GM18520 (cell line): ENCODE results near the gene CYP4Z1.
"Not testable (repeated sequence)": the region's sequence is repeated elsewhere in the genome, so short reads cannot be mapped to it uniquely, and the experiment has no call there.

Experiments used
- ATAC-seq: cut with Tn5 transposase; IDR thresholded peaks from one replicate; pipeline ENCODE4 v1.9.1; 2021; ENCODE audit not compliant: unreplicated experiment

Gene CYP4Z1

DNA sequence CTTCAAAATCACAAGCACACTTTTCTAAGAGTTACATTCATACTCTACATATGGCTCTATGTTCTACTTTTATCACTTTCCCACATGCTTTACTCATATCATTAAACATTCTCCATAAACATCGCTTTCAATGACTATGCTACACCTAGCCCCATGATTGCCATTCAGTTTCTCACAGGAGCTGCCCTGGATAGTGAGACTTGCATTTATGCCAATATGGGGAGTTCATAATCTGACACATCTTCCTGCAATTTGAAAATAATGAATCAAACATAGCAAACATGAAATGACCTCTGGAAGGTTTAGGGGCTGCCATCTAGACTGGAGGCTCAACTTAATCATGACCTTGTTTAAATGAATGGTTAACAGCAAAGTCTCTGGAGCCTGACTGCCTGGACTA, 61.2 kb downstream of the CYP4Z1 start:
- no peak for ATAC-seq

DNA sequence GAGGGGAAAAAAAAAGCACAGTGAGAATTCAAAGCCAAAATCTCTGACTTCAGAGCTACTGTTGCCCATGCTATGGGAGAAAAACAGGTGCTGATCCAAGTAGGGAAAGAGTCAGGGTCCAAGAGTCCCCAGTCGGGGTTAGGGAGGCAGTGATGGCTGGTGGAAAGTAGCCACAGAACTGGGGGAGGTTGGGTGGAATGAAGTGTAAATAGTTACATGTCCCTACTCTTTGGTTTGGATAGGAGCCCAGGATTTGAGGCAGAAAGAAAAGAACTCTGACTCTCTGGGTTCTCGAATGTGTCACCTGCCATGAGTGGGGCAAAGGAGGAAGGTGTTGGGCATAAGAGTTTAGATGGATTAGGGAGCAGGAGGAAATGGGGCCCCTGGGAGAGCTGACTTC, 61.8 kb downstream of the CYP4Z1 start:
- not testable (repeated sequence) for ATAC-seq

DNA sequence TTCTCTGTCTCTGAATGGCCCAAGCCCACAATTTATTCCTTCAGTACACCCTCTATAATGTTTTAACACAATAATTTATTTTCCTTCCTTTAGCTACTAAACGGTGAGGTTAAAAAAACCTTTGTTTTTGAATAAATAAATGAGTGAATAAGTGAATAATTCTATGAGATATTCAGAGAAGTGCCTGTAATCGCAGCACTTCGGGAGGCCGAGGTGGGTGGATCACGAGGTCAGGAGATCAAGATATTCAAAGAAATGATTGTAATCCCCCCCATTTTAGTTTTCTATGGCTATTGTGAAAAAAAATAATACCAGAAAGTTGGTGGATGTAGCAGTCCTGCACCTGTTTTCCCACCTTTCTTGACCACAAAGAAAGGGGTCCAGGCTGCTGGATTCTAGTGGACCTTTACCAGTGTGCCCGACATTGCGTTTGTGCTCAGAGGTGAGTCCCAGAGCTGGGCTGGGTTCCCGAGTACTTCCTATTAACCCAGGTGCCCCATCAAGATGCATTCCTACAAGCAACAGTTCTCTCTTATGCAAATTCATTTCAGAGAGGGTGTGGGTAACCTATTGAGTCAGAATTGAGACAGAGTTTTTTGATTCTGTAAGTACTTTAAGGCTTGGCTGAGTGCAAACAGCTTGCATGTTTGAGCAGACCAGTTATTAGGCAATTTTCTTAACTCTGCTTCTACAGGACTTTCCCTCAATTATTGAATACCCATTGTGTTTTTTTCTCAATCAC, 62.6 kb downstream of the CYP4Z1 start:
- not testable (repeated sequence) for ATAC-seq

GRCh38 chr1:47132665-47133064, 65.6 kb downstream of the CYP4Z1 start:
- not testable (repeated sequence) for ATAC-seq

DNA sequence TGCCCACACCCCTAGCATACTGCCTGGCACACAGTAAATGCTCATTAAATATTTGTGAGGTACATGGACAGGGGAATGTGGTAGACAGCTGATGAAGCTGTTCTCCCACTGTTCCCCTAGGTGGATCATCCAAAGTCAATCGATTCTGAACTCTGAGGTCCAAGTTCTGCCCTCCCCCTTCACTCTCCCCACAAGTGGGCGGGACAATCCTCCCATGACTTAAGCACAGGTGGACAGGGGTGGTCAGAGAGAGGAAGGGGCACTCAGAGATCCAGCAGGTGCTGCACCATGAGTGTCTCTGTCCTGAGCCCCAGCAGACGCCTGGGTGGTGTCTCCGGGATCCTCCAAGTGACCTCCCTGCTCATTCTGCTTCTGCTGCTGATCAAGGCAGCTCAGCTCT, 70.2 kb downstream of the CYP4Z1 start, which contains the start of gene CYP4A22:
Gene CYP4A22 (plus strand): TSS at position 244 of the 400 bp plus-strand sequence. CDS start 45 bp downstream, at position 289.
- no peak for ATAC-seq

DNA sequence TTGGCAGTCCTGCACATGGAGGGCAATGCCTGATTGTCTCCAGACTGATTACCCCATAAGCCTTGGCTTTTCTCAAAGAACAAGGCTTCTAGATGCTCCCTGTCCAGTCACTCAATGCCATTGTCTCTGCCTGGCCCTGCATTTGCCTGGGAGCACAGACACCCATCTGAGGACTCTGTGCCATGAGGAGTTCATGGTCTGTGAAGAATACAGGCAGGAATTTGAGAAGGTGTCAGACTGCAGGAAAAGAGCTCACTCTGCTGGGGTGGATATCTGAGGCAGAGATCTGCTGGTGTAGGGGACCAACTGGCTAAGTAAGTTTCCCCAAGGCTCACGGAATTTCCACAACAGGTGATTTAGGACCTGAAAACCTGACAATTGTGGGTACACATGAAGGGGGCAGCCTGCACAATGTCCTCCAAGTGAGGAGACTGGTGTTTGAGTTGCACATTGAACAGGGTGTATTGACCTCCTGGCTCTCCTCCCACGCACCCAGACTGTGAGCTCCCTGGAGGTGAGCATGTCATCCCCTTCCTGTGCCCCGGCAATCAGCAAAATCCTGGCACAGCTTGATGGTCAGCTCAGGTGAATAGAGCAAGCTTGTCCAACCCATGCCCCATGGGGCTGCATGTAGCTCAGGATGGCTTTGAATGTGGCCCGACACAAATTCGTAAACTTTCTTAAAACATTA, 71.0 kb downstream of the CYP4Z1 start:
- no peak for ATAC-seq

GRCh38 chr1:47140358-47140757, 73.3 kb downstream of the CYP4Z1 start:
- not testable (repeated sequence) for ATAC-seq

DNA sequence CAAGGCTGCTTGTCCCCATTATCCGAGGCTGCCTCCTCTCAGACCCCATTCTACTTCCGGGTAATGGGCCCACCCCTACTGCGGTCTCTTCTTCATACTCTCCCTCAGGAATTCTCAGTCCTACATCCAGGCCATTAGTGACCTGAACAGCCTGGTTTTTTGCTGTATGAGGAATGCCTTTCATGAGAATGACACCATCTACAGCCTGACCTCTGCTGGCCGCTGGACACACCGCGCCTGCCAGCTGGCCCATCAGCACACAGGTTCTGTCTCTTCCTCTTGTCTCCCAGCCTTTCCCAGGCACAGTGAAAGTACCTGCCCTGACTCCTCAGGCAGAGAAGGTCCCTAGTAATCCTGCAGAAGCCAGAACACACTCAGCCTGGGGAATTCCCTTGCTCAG, 76.6 kb downstream of the CYP4Z1 start:
- ATAC-seq, result not testable (repeated sequence)

DNA sequence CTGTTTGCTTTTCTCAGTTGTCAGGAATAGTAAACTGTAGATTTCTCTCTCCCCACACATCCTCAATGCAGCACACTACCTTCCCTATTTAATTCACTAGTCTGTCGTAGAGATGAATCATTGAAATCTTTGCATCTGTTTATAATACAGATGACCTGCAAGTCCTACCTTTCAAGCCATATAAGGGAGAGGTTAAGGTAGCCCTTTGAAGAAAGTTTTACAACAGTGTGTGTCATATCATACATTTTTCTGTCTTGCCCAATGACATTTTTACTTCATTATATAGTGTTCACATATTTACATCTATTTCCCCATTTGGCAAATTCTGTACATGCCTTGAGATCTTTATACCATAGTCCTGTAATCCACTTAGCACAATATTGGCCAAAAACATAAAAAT, 79.5 kb downstream of the CYP4Z1 start:
- ATAC-seq, result not testable (repeated sequence)

GRCh38 chr1:47147047-47147785, 80.2 kb downstream of the CYP4Z1 start:
- ATAC-seq, result no peak

GRCh38 chr1:47149162-47149561, 82.1 kb downstream of the CYP4Z1 start:
- not testable (repeated sequence) for ATAC-seq

- not testable (repeated sequence) for ATAC-seq
Observed at GRCh38 chr1:47156457-47156856, 89.4 kb downstream of the CYP4Z1 start.

- not testable (repeated sequence) for ATAC-seq
Observed at GRCh38 chr1:47157957-47158356, 90.9 kb downstream of the CYP4Z1 start.

DNA sequence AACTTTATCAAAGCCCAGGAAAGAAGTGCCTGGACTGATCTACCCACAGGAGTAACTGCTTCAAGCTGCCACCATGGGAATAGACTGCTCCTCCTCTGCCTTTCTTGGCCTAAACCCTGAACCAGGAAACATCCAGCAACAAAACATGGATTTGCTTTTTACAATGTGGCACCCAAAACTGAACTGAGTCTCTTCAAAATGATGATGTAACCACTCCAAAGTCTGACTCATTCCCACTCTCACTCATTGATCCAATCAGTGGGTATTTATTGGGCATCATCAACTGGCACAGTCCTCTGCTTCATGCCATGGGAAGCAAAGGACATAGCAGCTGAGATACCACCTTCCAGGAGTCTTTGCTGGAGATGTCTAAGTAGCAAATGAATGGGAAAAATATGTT, 93.7 kb downstream of the CYP4Z1 start:
- ATAC-seq, result no peak

GRCh38 chr1:47161298-47162040, 94.4 kb downstream of the CYP4Z1 start:
- no peak for ATAC-seq

DNA sequence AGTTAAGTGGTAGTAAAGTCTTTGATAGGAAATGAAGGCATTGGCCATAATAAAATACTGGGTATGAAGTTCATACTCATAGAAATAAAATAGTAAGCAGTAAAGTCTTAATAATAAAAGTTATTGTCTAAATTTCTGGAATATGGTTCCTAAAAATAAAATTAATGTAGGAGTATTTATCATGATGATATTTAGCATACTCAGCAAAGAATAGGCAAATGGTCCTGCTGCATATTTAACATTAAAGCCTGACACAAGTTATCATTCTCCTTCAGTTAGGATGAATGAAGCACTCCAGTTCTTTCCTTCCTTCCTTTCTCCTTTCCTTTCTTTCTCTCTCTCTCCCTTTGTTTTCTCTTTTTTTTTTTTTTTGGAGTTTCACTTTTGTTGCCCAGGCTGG, 97.5 kb downstream of the CYP4Z1 start:
- no peak for ATAC-seq
